DOHH2 (cell line): ENCODE results near the gene PSME3.

Source experiments
- EZH2phosphoT487 ChIP-seq: fragments of 200-600 bp; sonication (generic); IDR thresholded peaks from 2 replicates; pipeline ENCODE4 v1.6.1; 2017; ENCODE audit warnings: borderline replicate concordance, mild to moderate bottlenecking, antibody characterized with exemption, low read length, moderate library complexity, mixed read lengths
- TF ChIP-seq, protein P1 (sequence below): fragments of 200-600 bp; sonication (generic); IDR thresholded peaks from one replicate; pipeline ENCODE4 v1.5.1; 2014; ENCODE audit warnings: antibody characterized with exemption, mild to moderate bottlenecking, low read depth, low read length; ENCODE audit not compliant: poor library complexity, severe bottlenecking

DNA sequence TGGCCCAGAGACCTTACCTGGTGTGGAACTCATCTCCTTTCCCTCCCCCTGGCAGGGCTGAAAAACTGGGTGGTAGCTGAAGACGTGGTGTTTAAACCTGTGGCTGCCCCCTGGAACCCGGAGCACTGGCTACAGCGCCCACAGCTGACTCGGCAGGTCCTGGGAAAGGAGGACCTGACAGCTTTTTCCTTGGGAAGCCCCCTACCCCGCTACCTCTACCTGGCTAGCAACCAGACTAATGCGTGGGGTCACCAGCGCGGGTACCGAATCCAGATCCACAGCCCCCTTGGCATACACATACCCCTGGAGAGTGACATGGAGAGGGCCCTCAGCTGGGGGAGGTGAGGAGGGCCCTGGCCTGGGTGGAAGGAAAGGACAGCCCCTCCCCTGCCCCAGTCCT, 15.8 kb downstream of the PSME3 start:
- TF ChIP-seq, protein P1, sequence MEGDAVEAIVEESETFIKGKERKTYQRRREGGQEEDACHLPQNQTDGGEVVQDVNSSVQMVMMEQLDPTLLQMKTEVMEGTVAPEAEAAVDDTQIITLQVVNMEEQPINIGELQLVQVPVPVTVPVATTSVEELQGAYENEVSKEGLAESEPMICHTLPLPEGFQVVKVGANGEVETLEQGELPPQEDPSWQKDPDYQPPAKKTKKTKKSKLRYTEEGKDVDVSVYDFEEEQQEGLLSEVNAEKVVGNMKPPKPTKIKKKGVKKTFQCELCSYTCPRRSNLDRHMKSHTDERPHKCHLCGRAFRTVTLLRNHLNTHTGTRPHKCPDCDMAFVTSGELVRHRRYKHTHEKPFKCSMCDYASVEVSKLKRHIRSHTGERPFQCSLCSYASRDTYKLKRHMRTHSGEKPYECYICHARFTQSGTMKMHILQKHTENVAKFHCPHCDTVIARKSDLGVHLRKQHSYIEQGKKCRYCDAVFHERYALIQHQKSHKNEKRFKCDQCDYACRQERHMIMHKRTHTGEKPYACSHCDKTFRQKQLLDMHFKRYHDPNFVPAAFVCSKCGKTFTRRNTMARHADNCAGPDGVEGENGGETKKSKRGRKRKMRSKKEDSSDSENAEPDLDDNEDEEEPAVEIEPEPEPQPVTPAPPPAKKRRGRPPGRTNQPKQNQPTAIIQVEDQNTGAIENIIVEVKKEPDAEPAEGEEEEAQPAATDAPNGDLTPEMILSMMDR: no peak
- no peak for TF ChIP-seq EZH2phosphoT487
